Esophagus squamous epithelium (tissue), 5 donors: ENCODE results near the gene CMTM2. TPM values are rescaled to one million over a fixed set of nuclear protein-coding genes. Genes with fewer than 3 reads are reported as not detected.

Experiments
- DNase-seq: peaks from one replicate; lab custom pipeline; 2025; lab: John Stamatoyannopoulos, UW
- H3K27ac ChIP-seq, 4 donors: fragments of 200-600 bp; sonication (generic); one replicate each; pipeline ENCODE4 v1.5.1; 2016 to 2019; ENCODE audit warnings: mild to moderate bottlenecking in 1 of 4
- H3K27me3 ChIP-seq, 4 donors: fragments of 200-600 bp; sonication (generic); 1 replicate in 3 of 4; 2 replicates in 1 of 4; pipeline versions ENCODE4 v1.5.1 to v1.6.0; 2017 to 2021; ENCODE audit warnings: antibody characterized with exemption in 1 of 4
- H3K36me3 ChIP-seq, 3 donors: fragments of 200-600 bp; sonication (generic); one replicate each; pipeline ENCODE4 v1.5.1; 2016 to 2019
- H3K4me1 ChIP-seq, 3 donors: fragments of 200-600 bp; sonication (generic); one replicate each; pipeline ENCODE4 v1.5.1; 2017 to 2019
- H3K4me3 ChIP-seq, 4 donors: fragments of 200-600 bp; sonication (generic); 1 replicate in 3 of 4; 2 replicates in 1 of 4; pipeline ENCODE4 v1.5.1; 2016 to 2019; ENCODE audit warnings: mild to moderate bottlenecking in 2 of 4, moderate library complexity in 1 of 4
- H3K9me3 ChIP-seq, 3 donors: fragments of 200-600 bp; sonication (generic); one replicate each; pipeline ENCODE4 v1.5.1; 2016 to 2019
- POLR2A ChIP-seq, 4 donors: fragments of 450-650 bp; IDR thresholded peaks; one replicate each; pipeline ENCODE4 v1.6.1; 2017; ENCODE audit warnings: antibody characterized with exemption in 4 of 4, mild to moderate bottlenecking in 4 of 4, moderate library complexity in 3 of 4
- WGBS, 2 donors: methylation state at CpG; one replicate each; pipeline ENCODE4 v1.1.5; 2018; 5-methylcytosine and 5-hydroxymethylcytosine counted together
- intact Hi-C: fragments of 100-400 bp; cut with DNase I; formaldehyde crosslinking; loops from one replicate; pipeline ENCODE4 v1.15.0; 2022
- total RNA-seq, 4 donors: library from RNA; depleted of rRNA; stranded (reverse); fragments of >200 nt; gene quantifications; one replicate each; pipeline ENCODE4 v1.1.0, GENCODE V29; 2016
- TF ChIP-seq, protein P1 (sequence below), 6 experiments: fragments of 450-650 bp in 4 of 6; fragments of 200-600 bp in 2 of 6; sonication (generic) in 2 of 6; IDR thresholded peaks; one replicate each; pipeline ENCODE4 v1.5.1; 2016 to 2019; ENCODE audit warnings: antibody characterized with exemption in 6 of 6, mild to moderate bottlenecking in 4 of 6, moderate library complexity in 4 of 6
- donor health status: DM: yes; HTN: yes; CAD: no.

Gene CMTM2
- total RNA-seq, 4 donors from 2014 or later = not detected

DNA sequence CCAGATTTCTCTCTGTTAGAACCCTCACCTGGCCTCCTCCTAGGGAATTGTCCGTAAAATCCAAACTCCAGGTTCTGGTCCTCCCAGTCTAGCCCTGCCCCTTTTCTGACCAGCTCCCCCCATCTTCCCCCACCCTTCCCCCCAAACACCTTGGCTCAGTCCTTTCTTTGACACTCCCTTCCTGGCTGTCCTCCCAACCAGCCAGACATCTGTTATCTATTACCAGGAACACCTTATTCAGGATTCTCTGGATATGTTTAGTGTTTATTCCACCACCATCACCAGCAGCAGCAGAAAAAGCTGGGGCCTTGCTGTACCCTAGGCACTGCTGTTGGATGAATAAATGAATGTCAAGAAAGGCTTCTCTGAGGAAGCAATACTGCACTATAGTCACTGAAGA, 21.2 kb downstream of the CMTM2 start:
- DNase-seq = no peak
- H3K4me3 ChIP-seq = no peak overlapping the region
- peaks cover 12 to 24% (median 12%) of the 10 kb centered on the region in 3 donors for H3K4me1 ChIP-seq
- no peak overlapping the region for H3K27ac ChIP-seq
- 88 to 95% methylated on average over 1 of the region's 1 CpG for WGBS, 2 donors
- peaks cover 0 to 10% (median 0%) of the 10 kb centered on the region in 4 donors for H3K27me3 ChIP-seq
- intact Hi-C loops = loop anchor here (10.0 kb wide), 2 partner anchors 126 to 264 kb away; no protein-coding TSS in a partner anchor
- no peaks in the 10 kb centered on the region for H3K9me3 ChIP-seq
- TF ChIP-seq, protein P1, sequence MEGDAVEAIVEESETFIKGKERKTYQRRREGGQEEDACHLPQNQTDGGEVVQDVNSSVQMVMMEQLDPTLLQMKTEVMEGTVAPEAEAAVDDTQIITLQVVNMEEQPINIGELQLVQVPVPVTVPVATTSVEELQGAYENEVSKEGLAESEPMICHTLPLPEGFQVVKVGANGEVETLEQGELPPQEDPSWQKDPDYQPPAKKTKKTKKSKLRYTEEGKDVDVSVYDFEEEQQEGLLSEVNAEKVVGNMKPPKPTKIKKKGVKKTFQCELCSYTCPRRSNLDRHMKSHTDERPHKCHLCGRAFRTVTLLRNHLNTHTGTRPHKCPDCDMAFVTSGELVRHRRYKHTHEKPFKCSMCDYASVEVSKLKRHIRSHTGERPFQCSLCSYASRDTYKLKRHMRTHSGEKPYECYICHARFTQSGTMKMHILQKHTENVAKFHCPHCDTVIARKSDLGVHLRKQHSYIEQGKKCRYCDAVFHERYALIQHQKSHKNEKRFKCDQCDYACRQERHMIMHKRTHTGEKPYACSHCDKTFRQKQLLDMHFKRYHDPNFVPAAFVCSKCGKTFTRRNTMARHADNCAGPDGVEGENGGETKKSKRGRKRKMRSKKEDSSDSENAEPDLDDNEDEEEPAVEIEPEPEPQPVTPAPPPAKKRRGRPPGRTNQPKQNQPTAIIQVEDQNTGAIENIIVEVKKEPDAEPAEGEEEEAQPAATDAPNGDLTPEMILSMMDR (IDR thresholded peaks at IDR 0.05) = no peak
- TF ChIP-seq POLR2A (IDR thresholded peaks at IDR 0.05) = no peak
- H3K36me3 ChIP-seq = no peaks in the 10 kb centered on the region

DNA sequence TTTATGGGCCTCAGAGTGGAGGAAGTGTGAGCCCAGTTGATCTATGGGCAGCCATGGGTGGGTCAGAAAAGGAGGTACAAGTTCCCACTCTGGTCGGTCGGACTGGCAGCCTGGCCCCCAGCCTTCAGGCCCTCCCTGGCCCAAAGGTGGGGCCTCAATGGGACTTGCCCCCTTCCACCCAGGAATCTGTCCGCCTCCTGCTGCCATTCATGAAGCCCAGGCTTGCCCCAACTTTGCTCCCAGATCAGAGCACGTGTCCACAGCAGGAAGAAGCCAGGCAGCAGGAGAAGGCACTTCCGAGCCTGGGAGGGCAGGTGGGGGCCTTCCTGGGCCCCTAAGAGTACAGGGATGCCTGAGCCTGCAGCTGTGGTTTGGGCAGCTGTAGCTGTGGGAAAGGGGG, 22.2 kb downstream of the CMTM2 start:
- H3K4me3 ChIP-seq = no peak overlapping the region
- peaks cover 18 to 34% (median 22%) of the 10 kb centered on the region in 3 donors for H3K4me1 ChIP-seq
- peaks cover 0 to 10% (median 0%) of the 10 kb centered on the region in 4 donors for H3K27me3 ChIP-seq
- H3K36me3 ChIP-seq = no peaks in the 10 kb centered on the region
- DNase-seq = no peak
- no peaks in the 10 kb centered on the region for H3K9me3 ChIP-seq
- intact Hi-C loops = loop anchor here (10.0 kb wide), 2 partner anchors 127 to 263 kb away; no protein-coding TSS in a partner anchor
- no peak overlapping the region for H3K27ac ChIP-seq
- 83% methylated on average over 2 of the region's 5 CpGs; no CpG with 5 or more reads in 1 of the 2 donors for WGBS, 2 donors
- TF ChIP-seq, protein P1 (IDR thresholded peaks at IDR 0.05) = no peak
- TF ChIP-seq POLR2A (IDR thresholded peaks at IDR 0.05) = no peak

DNA sequence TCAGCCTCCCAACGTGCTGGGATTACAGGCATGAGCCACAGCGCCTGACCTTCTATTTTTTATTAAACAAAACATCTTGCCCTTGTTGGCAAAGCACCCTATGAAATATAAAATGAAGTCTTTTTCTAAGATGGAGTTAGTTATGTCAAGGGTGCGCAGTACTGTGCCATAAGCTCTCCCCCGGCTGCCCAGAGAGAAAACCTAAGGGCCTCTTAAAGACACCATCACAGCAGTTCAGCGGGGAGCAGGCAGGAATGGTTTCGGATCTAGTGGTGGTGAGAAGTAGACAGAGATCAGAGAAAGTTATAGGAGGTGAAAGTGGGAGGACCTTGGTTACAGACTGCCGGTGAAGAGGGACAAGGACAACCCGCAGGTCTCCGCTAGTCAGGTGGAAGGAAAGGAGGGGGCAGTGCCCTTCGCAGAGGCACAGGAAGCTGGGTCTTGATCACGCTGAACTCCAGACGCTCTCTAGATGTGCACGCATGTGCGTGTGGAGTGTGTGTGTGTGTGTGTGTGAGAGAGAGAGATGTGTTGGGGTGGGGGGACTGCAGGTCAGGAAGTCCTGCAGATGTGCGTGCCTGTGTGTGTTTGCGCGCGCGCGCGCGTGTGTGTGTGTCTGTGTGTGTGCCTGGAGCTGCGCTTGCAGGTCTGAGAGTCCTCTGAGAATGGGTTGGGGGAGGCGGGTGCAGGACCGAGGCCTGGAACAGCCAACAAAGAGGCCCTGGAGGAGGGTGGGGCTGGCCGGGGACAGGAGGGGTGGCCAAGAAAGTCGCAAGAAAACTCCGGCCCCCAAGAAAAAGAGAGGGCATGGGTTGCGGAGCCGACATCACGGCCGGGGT, 24.5 kb downstream of the CMTM2 start:
- intact Hi-C loops = loop anchor here (10.0 kb wide), 2 partner anchors 129 to 261 kb away; no protein-coding TSS in a partner anchor
- TF ChIP-seq, protein P1 (IDR thresholded peaks at IDR 0.05) = no peak
- no peak for TF ChIP-seq POLR2A (IDR thresholded peaks at IDR 0.05)

DNA sequence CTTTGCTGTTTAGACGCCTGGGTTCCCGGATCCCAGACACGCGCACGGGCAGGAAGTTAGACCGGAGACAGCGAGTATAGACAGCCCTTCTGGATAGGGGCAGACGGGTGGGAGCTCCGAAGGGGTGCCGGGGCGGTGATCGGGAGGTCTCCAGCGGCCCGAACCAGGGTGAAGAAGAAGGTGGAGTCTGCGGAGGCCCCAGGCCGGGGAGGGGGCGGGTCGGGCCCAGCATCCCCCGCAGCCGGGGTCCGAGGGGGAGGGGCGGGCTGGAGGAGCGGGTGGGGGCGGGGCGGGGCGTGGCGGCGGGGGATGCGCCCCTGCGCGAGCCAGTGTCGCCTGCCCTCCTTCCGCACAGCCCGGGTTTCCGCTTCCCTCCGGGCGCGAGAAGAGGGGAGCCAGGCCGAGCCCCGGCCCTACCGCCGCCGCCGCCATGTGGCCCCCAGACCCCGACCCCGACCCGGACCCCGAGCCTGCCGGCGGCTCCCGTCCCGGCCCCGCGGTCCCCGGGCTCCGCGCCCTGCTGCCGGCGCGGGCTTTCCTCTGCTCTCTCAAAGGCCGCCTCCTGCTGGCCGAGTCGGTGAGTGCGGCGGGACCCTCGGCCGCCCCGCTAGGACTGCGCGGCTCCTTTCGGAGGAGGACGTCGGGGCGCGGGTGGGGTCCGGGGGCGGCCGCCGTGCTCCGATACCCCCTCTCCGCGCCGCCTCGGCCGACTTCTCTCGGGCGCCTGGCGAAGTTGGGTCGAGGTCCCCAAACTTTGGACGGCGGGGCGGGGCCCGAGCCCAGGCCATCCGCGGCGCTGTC, 25.3 kb downstream of the CMTM2 start, which contains the start of gene CMTM3:
Gene CMTM3 (plus strand): TSS at position 329 of the 801 bp plus-strand sequence. CDS start 102 bp downstream, at position 431.
- intact Hi-C loops = loop anchor here (10.0 kb wide), 2 partner anchors 130 to 260 kb away; no protein-coding TSS in a partner anchor
- TF ChIP-seq POLR2A (IDR thresholded peaks at IDR 0.05) = no peak
- TF ChIP-seq, protein P1 (IDR thresholded peaks at IDR 0.05) = peak; percentile 56 to 85 (median 74)
- Histone ChIP-seq H3K4me1 (peaks cover 21 to 56% (median 33%) of the 10 kb centered on the region in 3 donors), H3K4me3 (peak within 1 kb of the TSS; percentile 51 to 87 (median 66)), H3K27me3 (peaks cover 0 to 10% (median 0%) of the 10 kb centered on the region in 4 donors), H3K9me3 (no peaks in the 10 kb centered on the region), H3K27ac (peak within 1 kb of the TSS; percentile 76 to 91 (median 84)), H3K36me3 (peaks cover 0 to 9% (median 5%) of the 10 kb centered on the region in 3 donors)
- WGBS, 2 donors = 0% methylated on average over 9 to 13 of the region's 96 CpGs
- no peak for DNase-seq

More for the DNA sequence above, 24.5 kb downstream of the CMTM2 start:
- peaks cover 21 to 50% (median 29%) of the 10 kb centered on the region in 3 donors for H3K4me1 ChIP-seq
- no peak for DNase-seq
- peaks cover 0 to 10% (median 0%) of the 10 kb centered on the region in 4 donors for H3K27me3 ChIP-seq
- whole genome bisulfite sequencing, 2 donors = 10 to 11% methylated on average over 28 to 32 of the region's 32 CpGs
- H3K9me3 ChIP-seq = no peaks in the 10 kb centered on the region
- peak overlapping the region; percentile 51 to 87 (median 66) for H3K4me3 ChIP-seq
- H3K27ac ChIP-seq = peak overlapping the region; percentile 76 to 91 (median 84)
- peaks cover 0 to under 1% (median 0%) of the 10 kb centered on the region in 3 donors for H3K36me3 ChIP-seq
